ENCODE measurements around the gene SIPA1L3.

- TF ChIP-seq CTCF (IDR thresholded peaks at IDR 0.05) (no peak), POLR2A (IDR thresholded peaks at IDR 0.05) (no peak)
Observed at GRCh38 chr19:38250821-38251563, 344.0 kb downstream of the SIPA1L3 start.
